Breast epithelium (tissue), 4 donors: ENCODE results near the gene MEX3A. TPM values are rescaled to one million over a fixed set of nuclear protein-coding genes. Genes with fewer than 3 reads are reported as not detected.
"Not testable (repeated sequence)": the region's sequence is repeated elsewhere in the genome, so short reads cannot be mapped to it uniquely, and the experiment has no call there.

ENCODE experiments used
- DNase-seq, 2 donors: peaks; one replicate each; pipeline ENCODE4 v3.0.0-alpha.2; 2019; ENCODE audit warnings: low spot score in 2 of 2
- H3K27ac ChIP-seq, 2 donors: fragments of 200-600 bp; sonication (generic) in 1 of 2; one replicate each; pipeline ENCODE4 v1.5.1; 2016 to 2019; ENCODE audit warnings: mild to moderate bottlenecking in 1 of 2
- H3K27me3 ChIP-seq, 2 donors: fragments of 200-600 bp; sonication (generic) in 1 of 2; one replicate each; pipeline versions ENCODE4 v1.5.1 to v1.6.0; 2017 to 2019; ENCODE audit warnings: control low read depth in 1 of 2, mild to moderate bottlenecking in 1 of 2
- H3K36me3 ChIP-seq: fragments of 200-600 bp; one replicate; pipeline ENCODE4 v1.5.1; 2019
- H3K4me1 ChIP-seq, 2 donors: fragments of 200-600 bp; sonication (generic); one replicate each; pipeline ENCODE4 v1.5.1; 2016 to 2019; ENCODE audit warnings: control low read depth in 1 of 2
- H3K4me3 ChIP-seq, 3 donors: fragments of 200-600 bp; sonication (generic); 1 replicate in 2 of 3; 2 replicates in 1 of 3; pipeline ENCODE4 v1.5.1; 2016 to 2019; ENCODE audit warnings: mild to moderate bottlenecking in 3 of 3, moderate library complexity in 2 of 3
- H3K9me3 ChIP-seq, 2 donors: fragments of 200-600 bp; sonication (generic) in 1 of 2; one replicate each; pipeline ENCODE4 v1.5.1; 2016 to 2019; ENCODE audit warnings: control low read depth in 1 of 2
- POLR2A ChIP-seq: fragments of 450-650 bp; IDR thresholded peaks from one replicate; pipeline ENCODE4 v1.6.1; 2016; ENCODE audit warnings: antibody characterized with exemption, mild to moderate bottlenecking, moderate library complexity
- POLR2AphosphoS5 ChIP-seq, 3 donors: sonication (generic); formaldehyde crosslinking; IDR thresholded peaks; one replicate each; pipeline ENCODE4 v1.6.1; 2017; ENCODE audit warnings: antibody characterized with exemption in 3 of 3
- intact Hi-C: fragments of 100-400 bp; cut with DNase I; formaldehyde crosslinking; loops from one replicate; pipeline ENCODE4 v1.15.1; 2023; ENCODE audit warnings: low total_unique reads
- total RNA-seq, 3 donors: library from RNA; depleted of rRNA; stranded (reverse); fragments of >200 nt; gene quantifications; one replicate each; pipeline ENCODE4 v1.1.0, GENCODE V29; 2016
- TF ChIP-seq, protein P1 (sequence below), 3 donors: fragments of 450-650 bp; IDR thresholded peaks; one replicate each; pipeline ENCODE4 v1.5.1; 2016 to 2017; ENCODE audit warnings: antibody characterized with exemption in 3 of 3, mild to moderate bottlenecking in 3 of 3, moderate library complexity in 3 of 3

Gene MEX3A
- total RNA-seq, 3 donors from 2014 or later = 0.32 to 1.3 (median 1.3) TPM

- TF ChIP-seq POLR2A (peak; percentile 35), POLR2AphosphoS5 (IDR thresholded peaks at IDR 0.05) (peak; percentile 74 to 84 (median 80))
- TF ChIP-seq, protein P1, sequence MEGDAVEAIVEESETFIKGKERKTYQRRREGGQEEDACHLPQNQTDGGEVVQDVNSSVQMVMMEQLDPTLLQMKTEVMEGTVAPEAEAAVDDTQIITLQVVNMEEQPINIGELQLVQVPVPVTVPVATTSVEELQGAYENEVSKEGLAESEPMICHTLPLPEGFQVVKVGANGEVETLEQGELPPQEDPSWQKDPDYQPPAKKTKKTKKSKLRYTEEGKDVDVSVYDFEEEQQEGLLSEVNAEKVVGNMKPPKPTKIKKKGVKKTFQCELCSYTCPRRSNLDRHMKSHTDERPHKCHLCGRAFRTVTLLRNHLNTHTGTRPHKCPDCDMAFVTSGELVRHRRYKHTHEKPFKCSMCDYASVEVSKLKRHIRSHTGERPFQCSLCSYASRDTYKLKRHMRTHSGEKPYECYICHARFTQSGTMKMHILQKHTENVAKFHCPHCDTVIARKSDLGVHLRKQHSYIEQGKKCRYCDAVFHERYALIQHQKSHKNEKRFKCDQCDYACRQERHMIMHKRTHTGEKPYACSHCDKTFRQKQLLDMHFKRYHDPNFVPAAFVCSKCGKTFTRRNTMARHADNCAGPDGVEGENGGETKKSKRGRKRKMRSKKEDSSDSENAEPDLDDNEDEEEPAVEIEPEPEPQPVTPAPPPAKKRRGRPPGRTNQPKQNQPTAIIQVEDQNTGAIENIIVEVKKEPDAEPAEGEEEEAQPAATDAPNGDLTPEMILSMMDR (IDR thresholded peaks at IDR 0.05) = peak in 2 of 3 donors; percentile 4 to 29
- no peaks in the 10 kb centered on the region for H3K9me3 ChIP-seq
- H3K4me3 ChIP-seq = peak overlapping the region; percentile 46 to 98 (median 57)
- DNase-seq = peak; percentile 96 to 99
- intact Hi-C loops = no loop called here
- peaks cover 37 to 88% of the 10 kb centered on the region in 2 donors for H3K4me1 ChIP-seq
- H3K36me3 ChIP-seq = no peaks in the 10 kb centered on the region
- H3K27ac ChIP-seq = peak overlapping the region; percentile 94 to 98
- no peaks in the 10 kb centered on the region for H3K27me3 ChIP-seq
Measured at GRCh38 chr1:156123356-156124196, 41.3 kb upstream of the MEX3A start.

- H3K4me1 ChIP-seq = peaks cover 33 to 79% of the 10 kb centered on the region in 2 donors
- H3K27me3 ChIP-seq = no peaks in the 10 kb centered on the region
- peak; percentile 73 to 86 for DNase-seq
- TF ChIP-seq POLR2A (peak; percentile 29), POLR2AphosphoS5 (IDR thresholded peaks at IDR 0.05) (peak in 2 of 3 donors; percentile 59 to 79)
- TF ChIP-seq, protein P1 (IDR thresholded peaks at IDR 0.05) = no peak
- peak overlapping the region; percentile 46 to 98 (median 57) for H3K4me3 ChIP-seq
- H3K9me3 ChIP-seq = no peaks in the 10 kb centered on the region
- intact Hi-C loops = no loop called here
- H3K36me3 ChIP-seq = no peaks in the 10 kb centered on the region
- peak overlapping the region; percentile 94 to 98 for H3K27ac ChIP-seq
Measured at GRCh38 chr1:156122519-156123355, 40.5 kb upstream of the MEX3A start.

GRCh38 chr1:156122086-156122485 is 39.8 kb upstream of the MEX3A start:
- H3K9me3 ChIP-seq = no peaks in the 10 kb centered on the region
- DNase-seq = no peak
- no peaks in the 10 kb centered on the region for H3K27me3 ChIP-seq
- H3K4me1 ChIP-seq = peaks cover 30 to 73% of the 10 kb centered on the region in 2 donors
- H3K4me3 ChIP-seq = peak overlapping the region; percentile 46 to 98 (median 57)
- intact Hi-C loops = no loop called here
- H3K27ac ChIP-seq = peak overlapping the region; percentile 94 to 98
- TF ChIP-seq POLR2AphosphoS5 (IDR thresholded peaks at IDR 0.05) (no peak), POLR2A (no peak)
- TF ChIP-seq, protein P1 (IDR thresholded peaks at IDR 0.05) = no peak
- no peaks in the 10 kb centered on the region for H3K36me3 ChIP-seq

DNA sequence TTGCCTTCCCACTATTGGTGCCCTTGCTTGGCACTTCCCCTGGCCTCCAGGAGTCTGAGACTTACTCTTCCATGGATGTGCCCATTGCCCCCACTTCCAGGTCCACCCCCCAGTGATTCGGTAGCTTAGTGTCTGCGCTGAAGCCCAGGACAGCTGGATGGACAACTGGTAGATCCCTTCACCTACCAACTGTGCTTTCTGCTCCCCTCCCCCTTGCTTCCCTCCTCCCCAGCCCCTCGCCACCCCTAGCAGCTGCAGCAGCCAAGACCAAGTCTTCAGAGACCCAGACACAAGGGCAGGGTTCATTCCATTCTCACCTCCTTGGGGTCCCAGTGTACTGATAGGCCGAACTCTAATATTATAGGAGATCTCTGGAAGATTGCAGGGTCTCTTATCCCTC is 39.2 kb upstream of the MEX3A start:
- DNase-seq = no peak

GRCh38 chr1:156121005-156121404 is 38.7 kb upstream of the MEX3A start:
- intact Hi-C loops, DNase-seq, H3K9me3 ChIP-seq, H3K27me3 ChIP-seq, H3K36me3 ChIP-seq: not testable (repeated sequence)
- peaks cover 25 to 62% of the 10 kb centered on the region in 2 donors for H3K4me1 ChIP-seq
- H3K4me3 ChIP-seq = peak overlapping the region; percentile 46 to 98 (median 57)
- H3K27ac ChIP-seq = peak overlapping the region; percentile 94 to 98

More for the DNA sequence above, 39.2 kb upstream of the MEX3A start:
- no peaks in the 10 kb centered on the region for H3K27me3 ChIP-seq
- H3K36me3 ChIP-seq = no peaks in the 10 kb centered on the region
- peaks cover 25 to 67% of the 10 kb centered on the region in 2 donors for H3K4me1 ChIP-seq
- no peaks in the 10 kb centered on the region for H3K9me3 ChIP-seq
- peak overlapping the region; percentile 46 to 98 (median 57) for H3K4me3 ChIP-seq
- peak overlapping the region; percentile 94 to 98 for H3K27ac ChIP-seq
- intact Hi-C loops = no loop called here
- TF ChIP-seq POLR2AphosphoS5 (IDR thresholded peaks at IDR 0.05) (no peak), POLR2A (no peak)
- TF ChIP-seq, protein P1 (IDR thresholded peaks at IDR 0.05) = no peak
